ENCODE measurements around the gene AQP6. TPM values are rescaled to one million over a fixed set of nuclear protein-coding genes. Genes with fewer than 3 reads are reported as not detected.

AQP6 gene
- total RNA-seq, 2 donors from 2014 or later, result not detected

GRCh38 chr12:50026691-50027090, 53.9 kb downstream of the AQP6 start:
- Mint-ChIP-seq H3K9me3 (peaks cover 3% of the 10 kb centered on the region), H3K27me3 (peaks cover 3% of the 10 kb centered on the region), H3K27ac (no peak overlapping the region), H3K36me3 (ENCODE audit: low read depth) (peaks cover 28% of the 10 kb centered on the region), H3K4me1 (peaks cover 11% of the 10 kb centered on the region), H3K4me3 (peak overlapping the region; percentile 85)
- ATAC-seq (replicated peaks), result no peak

Other genes starting within 250 kb of the AQP6 start
- gene TMBIM6, start 231.4 kb upstream of the AQP6 start, total RNA-seq, result 100 to 1,000 TPM; 407 to 411 TPM
- gene NCKAP5L, start 144.5 kb upstream of the AQP6 start, total RNA-seq, result 1 to 10 TPM; 1.2 to 2.4 TPM
- gene BCDIN3D, start 129.8 kb upstream of the AQP6 start, total RNA-seq, result 1 to 10 TPM; 3.4 to 5.1 TPM
- gene FAIM2, start 69.0 kb upstream of the AQP6 start, total RNA-seq, result 1 to 10 TPM in 1 of 2 donors, under 1 TPM in 1; 0.73 to 1.6 TPM
- gene AQP2, start 22.2 kb upstream of the AQP6 start, total RNA-seq, result not detected
- not detected for gene AQP5, start 11.1 kb upstream of the AQP6 start, total RNA-seq
- 100 to 1,000 TPM; 132 to 145 TPM for gene RACGAP1, start 52.5 kb downstream of the AQP6 start, total RNA-seq
- gene ASIC1, start 84.6 kb downstream of the AQP6 start, total RNA-seq, result 1 to 10 TPM in 1 of 2 donors, under 1 TPM in 1; 0.53 to 1.4 TPM
- 10 to 100 TPM; 29.4 to 57.3 TPM for gene SMARCD1, start 112.4 kb downstream of the AQP6 start, total RNA-seq
- under 1 TPM in 1 of 2 donors, not detected in 1; 0.35 TPM for gene GPD1, start 131.1 kb downstream of the AQP6 start, total RNA-seq
- 10 to 100 TPM; 29.8 to 55.5 TPM for gene COX14, start 139.3 kb downstream of the AQP6 start, total RNA-seq
- 10 to 100 TPM; 72.0 to 77.6 TPM for gene CERS5, start 194.4 kb downstream of the AQP6 start, total RNA-seq

All from activated T-helper 17 cell treated with anti-CD3 and anti-CD28 coated beads, Interleukin-2, amount 50 U/mL, for 72 hours (primary cell).